Measurements from ENCODE around the gene GRIN2A. TPM values are rescaled to one million over a fixed set of nuclear protein-coding genes. Genes with fewer than 3 reads are reported as not detected.

Gene GRIN2A
- total and polyA plus RNA-seq, 2 experiments from 2014 or later = 0.42 to 5.5 TPM

- no peak for DNase-seq (ENCODE audit: low read depth in 1 of 2, low spot score in 1 of 2)
- Histone ChIP-seq H3K36me3 (no peaks in the 10 kb centered on the region), H3K4me1 (ENCODE audit: low read depth) (no peaks in the 10 kb centered on the region), H3K27ac (no peak overlapping the region), H3K27me3 (no peaks in the 10 kb centered on the region), H3K9me3 (ENCODE audit: low read depth) (no peaks in the 10 kb centered on the region), H3K4me3 (no peak overlapping the region)
- no peak for TF ChIP-seq CTCF (IDR thresholded peaks at IDR 0.05; ENCODE audit: low read depth, low read length)
These were observed 212.0 kb downstream of the GRIN2A start for GRCh38 chr16:9970244-9970643.

GRCh38 chr16:9969580-9969979 is 212.6 kb downstream of the GRIN2A start:
- no peak for TF ChIP-seq CTCF (IDR thresholded peaks at IDR 0.05; ENCODE audit: low read depth, low read length)
- Histone ChIP-seq H3K9me3 (ENCODE audit: low read depth) (no peaks in the 10 kb centered on the region), H3K27me3 (no peaks in the 10 kb centered on the region), H3K4me1 (ENCODE audit: low read depth) (no peaks in the 10 kb centered on the region), H3K4me3 (no peak overlapping the region), H3K36me3 (no peaks in the 10 kb centered on the region), H3K27ac (no peak overlapping the region)
- no peak for DNase-seq (ENCODE audit: low read depth in 1 of 2, low spot score in 1 of 2)

- no peak for DNase-seq (ENCODE audit: low read depth in 1 of 2, low spot score in 1 of 2)
- Histone ChIP-seq H3K27ac (no peak overlapping the region), H3K4me3 (no peak overlapping the region), H3K9me3 (ENCODE audit: low read depth) (no peaks in the 10 kb centered on the region), H3K27me3 (no peaks in the 10 kb centered on the region), H3K4me1 (ENCODE audit: low read depth) (no peaks in the 10 kb centered on the region), H3K36me3 (no peaks in the 10 kb centered on the region)
- no peak for TF ChIP-seq CTCF (IDR thresholded peaks at IDR 0.05; ENCODE audit: low read depth, low read length)
These were observed 215.6 kb downstream of the GRIN2A start for GRCh38 chr16:9966569-9967157.

- TF ChIP-seq CTCF (IDR thresholded peaks at IDR 0.05; ENCODE audit: low read depth, low read length) = no peak
- Histone ChIP-seq H3K27me3 (no peaks in the 10 kb centered on the region), H3K27ac (no peak overlapping the region), H3K36me3 (no peaks in the 10 kb centered on the region), H3K9me3 (ENCODE audit: low read depth) (no peaks in the 10 kb centered on the region), H3K4me1 (ENCODE audit: low read depth) (no peaks in the 10 kb centered on the region), H3K4me3 (no peak overlapping the region)
- DNase-seq (ENCODE audit: low read depth in 1 of 2, low spot score in 1 of 2) = no peak
These were observed 217.1 kb downstream of the GRIN2A start for GRCh38 chr16:9965079-9965478.

GRCh38 chr16:9964426-9964825 is 217.8 kb downstream of the GRIN2A start:
- Histone ChIP-seq H3K4me1 (ENCODE audit: low read depth) (no peaks in the 10 kb centered on the region), H3K27ac (no peak overlapping the region), H3K27me3 (peaks cover 1% of the 10 kb centered on the region), H3K36me3 (no peaks in the 10 kb centered on the region), H3K9me3 (ENCODE audit: low read depth) (no peaks in the 10 kb centered on the region), H3K4me3 (no peak overlapping the region)
- no peak for DNase-seq (ENCODE audit: low read depth in 1 of 2, low spot score in 1 of 2)
- TF ChIP-seq CTCF (IDR thresholded peaks at IDR 0.05; ENCODE audit: low read depth, low read length) = no peak

All from cardiac muscle cell (in vitro differentiated cells and primary cell).